DLD1 (cell line): ENCODE data around the gene TEFM.
"Not testable (repeated sequence)": the region's sequence is repeated elsewhere in the genome, so short reads cannot be mapped to it uniquely, and the experiment has no call there.

ENCODE experiments used
- in situ Hi-C: cut with HindIII; loops from 2 replicates; pipeline ENCODE4 v1.10.0; 2017; ENCODE audit warnings: low sequenced_read_pairs

TEFM gene, protein sequence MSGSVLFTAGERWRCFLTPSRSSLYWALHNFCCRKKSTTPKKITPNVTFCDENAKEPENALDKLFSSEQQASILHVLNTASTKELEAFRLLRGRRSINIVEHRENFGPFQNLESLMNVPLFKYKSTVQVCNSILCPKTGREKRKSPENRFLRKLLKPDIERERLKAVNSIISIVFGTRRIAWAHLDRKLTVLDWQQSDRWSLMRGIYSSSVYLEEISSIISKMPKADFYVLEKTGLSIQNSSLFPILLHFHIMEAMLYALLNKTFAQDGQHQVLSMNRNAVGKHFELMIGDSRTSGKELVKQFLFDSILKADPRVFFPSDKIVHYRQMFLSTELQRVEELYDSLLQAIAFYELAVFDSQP

DNA sequence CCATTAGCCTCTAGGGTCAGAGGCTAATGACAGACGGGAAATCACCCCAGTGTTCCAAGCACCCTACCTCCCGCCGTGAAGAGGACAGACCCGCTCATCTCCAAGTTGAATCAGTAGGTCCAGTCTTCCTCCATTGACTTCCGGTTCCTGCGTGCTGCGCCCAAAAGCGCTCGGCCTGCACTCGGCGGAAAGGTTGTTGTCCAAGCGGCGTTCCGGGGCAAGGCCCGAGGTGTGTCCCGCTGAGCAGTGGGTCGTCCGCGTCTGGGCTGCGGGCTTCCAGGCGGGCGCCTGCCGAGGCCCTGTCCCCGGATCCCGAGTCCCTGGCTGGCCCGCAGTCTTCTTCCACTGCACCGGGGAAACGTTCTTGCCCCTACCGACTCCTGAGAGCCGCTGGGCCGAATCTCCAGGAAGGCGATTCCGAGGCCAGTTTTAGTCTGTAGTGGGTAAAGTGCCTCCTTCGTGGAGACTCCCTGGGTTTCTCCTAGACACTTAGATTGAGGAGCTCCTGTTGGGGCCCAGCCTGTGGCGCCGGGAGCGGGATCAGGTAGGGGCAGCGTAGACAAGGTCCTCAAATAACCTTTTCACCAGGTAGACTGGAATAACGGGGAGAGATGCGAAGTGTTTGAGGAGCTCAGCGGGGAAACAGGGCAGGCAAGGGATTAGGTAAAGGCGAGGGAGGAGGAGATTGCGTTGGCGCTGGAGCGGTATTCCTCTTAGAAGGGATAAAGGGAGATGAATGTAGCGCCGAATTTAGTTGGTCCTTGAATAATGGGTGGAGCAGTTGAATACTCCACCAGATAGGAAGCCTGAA lies at the start of gene TEFM:
TEFM (minus strand) TSS at position 138 of the 811 bp plus-strand sequence; CDS start at position 98, 40 bp downstream.
- in situ Hi-C loops: no loop called here

DNA sequence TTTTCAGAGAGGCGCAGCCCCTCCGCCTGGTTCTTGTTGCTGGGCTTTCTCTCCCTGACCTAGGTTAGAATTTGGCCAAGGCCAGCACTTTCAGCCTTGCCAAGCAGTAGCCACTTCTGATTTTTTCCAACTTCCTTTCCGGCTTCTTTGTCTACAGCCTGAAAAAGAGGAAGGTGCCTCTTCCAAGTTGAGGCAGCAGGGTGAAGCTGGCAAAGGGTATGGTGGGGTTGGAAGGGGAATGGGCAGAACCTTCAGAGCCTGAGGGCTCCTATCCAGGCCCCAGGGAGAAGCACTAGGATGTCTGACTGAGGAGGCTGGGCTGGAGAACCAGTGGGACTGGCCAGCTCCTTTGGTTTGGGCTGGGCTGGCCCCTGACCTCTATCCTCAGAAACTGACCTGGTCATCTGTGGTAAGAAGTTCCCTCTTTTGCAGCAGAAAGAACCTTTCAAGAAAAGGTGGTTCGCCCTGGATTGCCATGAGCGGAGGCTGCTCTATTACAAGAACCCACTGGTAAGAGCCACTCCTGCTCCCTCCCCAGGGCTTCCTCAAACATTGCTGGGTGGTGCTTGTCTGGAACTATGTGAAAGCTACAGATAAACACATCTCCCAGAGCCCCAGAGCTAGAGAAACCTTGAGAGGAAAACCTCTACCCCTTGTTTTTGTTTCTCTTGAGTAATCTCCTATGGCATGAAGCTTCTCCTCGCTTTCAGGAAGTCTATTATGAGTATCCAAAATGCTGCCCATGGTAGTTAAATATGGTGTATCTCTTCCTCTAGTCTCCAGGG lies 48.2 kb upstream of the TEFM start:
- in situ Hi-C loops: no loop called here

DNA sequence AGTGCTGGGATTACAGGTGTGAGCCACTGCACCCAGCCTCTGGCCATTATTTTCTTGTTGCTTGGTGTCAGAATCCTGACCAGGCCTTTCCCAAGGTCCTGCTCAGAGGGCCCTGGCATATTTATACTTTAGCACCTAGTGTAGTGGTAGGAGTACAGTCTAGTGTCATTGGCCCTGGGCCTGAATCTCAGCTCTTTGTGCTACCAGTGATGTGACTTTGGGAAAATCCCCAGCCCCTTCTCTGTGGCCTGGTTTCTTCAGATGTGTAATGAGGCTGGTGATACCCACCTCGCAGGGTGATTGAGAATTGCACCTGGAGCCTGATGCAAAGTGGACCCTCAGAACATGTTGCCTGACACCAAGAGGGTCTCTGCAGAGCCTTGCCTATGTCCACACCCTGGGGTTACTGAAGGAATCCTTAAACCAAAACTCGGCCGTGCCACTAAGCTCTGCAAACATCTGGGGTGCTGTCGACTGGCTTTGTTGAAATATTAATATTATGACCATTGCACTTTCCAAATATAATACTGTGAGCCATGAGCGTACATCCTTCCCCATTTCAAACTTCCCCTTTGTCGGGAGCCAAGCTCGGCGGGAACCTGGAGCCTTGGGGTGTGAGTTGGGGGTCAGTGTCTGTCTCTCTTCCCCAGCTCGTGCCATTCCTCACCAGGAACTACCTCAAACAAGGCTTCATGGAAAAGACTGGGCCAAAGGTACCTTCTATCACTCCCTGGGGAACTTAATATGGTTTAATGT lies 46.8 kb upstream of the TEFM start:
- in situ Hi-C loops: no loop called here

DNA sequence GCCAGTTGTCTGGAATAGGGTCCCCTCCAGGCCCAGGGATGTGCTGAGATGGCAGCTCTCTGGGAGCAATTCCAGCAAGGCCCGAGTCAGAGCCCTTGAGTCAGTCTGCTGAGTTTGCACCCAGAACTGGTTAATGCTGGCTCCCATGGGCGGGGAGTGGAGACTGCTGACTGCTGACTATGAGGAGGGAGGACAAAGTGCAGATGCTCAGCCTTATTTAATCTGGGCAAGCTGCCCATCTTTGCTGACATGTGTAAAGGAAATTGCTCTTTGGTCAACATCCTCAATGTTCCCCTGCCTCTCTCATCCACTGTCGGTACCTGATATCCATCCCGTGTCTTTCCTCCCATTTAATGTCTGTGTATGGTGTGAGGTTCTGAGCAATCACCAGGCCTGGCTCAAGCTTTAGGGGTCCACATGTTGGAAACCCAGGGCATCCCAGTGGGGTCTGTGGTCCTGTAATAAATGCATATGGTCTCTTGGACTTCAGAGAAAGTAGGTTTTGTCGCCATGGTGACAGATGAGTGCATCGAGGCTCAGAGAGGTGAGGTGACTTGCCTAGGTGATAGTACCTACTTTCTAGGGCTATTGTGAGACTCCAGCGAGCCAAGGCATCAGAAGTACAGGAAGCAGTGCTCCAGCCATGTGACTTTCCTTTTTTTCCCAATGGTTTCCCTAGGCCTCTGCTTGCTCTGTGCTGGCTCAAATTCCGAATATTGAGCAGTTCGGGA lies 44.8 kb upstream of the TEFM start:
- in situ Hi-C loops: no loop called here

DNA sequence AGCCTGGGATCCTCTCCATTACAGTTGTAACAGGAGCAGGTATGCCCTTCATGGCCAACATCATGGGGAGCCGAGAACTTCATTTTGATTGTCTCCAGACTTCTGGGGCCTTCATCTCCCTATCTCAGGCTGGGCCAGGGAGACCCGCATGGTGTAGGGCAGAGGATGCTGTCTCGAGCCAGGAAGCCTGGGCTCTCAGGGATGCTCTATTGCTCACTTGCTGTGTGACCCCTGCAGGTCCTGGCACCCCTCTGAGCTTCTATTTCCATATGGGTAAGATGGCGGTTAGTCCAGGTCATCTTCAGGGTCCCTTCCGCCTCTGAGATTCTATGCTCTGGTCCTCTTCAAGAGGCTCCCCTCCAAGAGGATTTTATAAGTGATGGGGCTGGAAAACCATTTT lies 44.2 kb upstream of the TEFM start:
- in situ Hi-C loops: no loop called here

DNA sequence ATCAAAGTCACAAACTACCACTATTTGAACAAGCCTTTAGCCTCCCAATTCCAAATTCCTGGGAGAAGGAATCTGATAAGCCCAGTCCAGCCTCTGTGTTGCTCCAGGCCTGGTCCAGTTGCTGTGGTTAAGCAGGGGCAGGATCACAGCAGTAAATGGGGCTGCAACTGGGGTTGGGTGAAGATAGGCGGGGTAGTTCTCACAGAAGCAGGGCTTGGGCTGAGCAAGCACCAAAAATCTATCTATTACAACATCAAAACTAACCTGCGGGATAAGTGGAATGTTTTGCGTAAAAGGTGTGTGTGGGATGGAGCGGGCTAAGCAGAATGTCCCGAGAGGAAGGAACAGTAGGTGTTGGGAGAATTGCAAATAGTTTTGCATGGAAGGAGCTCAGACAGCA lies 41.8 kb upstream of the TEFM start:
- in situ Hi-C loops: no loop called here

DNA sequence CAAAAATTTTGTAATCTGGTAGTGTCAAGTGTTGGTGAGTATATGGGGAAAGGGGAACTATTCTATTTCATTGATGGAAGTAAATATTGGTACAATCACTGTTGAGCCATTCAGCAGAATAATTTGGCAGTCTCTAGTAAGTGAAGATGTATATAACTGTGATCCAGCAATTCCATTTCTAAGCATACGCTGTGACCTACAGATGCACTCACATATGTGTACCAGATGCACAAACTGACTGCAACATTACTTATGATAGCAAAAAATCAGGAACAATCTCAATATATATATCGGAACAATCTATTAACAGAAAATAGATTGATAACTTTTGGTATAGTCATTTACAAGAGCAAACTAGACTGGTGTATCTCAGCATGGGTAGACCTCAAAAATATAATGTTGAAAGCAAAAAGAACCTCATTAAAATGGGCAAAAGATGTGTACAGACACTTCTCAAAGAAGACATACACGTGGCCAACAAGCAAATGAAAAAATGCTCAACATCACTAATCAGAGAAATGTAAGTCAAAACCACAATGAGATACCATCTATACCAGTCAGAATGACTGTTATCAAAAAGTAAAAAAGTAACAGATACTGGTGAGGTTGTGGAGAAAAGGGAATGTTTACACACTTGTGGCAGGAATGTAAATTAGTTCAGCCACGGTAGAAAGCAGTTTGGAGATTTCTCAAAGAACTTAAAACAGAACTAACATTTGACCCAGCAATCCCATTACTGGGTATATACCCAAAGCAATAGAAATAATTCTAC lies 36.5 kb upstream of the TEFM start:
- in situ Hi-C loops: no loop called here

DNA sequence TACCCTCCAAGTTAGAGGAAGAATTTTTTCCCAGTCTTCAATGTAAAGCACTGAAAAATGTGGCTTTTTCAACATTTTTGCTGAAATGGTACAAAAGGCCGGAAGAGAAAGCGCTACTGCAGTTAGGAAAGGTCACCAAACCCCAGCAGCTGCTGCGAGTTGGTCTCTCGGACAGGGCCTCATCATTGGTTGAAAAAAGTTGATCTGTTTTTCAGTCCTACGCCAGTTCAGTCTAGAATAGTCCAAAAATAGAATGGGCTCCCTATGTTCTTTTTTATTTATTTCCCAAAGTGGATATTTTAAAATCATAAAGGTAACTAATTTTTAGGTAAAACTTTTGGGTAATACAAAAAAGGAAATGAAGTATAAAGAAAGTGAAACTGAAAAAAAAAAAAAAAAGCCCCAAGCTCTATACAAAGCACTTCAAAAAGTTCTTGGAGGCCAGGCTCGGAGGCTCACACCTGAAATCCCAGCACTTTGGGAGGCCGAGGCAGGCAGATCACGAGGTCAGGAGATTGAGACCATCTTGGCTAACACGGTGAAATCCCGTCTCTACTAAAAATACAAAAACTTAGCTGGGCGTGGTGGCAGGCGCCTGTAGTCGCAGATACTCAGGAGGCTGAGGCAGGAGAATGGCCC lies 33.1 kb upstream of the TEFM start:
- in situ Hi-C loops: no loop called here

DNA sequence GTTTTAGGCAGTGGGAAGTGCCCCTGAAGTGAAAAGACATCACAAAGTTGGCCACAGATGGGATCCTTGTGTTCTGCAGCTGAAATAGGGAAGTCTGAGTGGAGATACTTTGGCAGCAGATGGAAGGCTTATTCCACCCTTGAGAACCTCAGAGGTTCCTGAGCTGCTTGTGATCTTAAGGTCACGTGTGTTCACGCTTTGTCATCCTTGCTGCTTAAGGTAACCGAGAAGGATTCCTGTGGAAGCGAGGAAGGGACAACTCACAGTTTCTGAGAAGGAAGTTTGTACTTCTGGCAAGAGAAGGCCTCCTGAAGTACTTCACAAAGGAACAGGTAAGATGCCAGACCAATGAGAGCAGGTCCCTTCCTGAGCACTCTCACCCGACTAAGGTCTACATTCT lies 27.9 kb upstream of the TEFM start:
- in situ Hi-C loops: no loop called here

DNA sequence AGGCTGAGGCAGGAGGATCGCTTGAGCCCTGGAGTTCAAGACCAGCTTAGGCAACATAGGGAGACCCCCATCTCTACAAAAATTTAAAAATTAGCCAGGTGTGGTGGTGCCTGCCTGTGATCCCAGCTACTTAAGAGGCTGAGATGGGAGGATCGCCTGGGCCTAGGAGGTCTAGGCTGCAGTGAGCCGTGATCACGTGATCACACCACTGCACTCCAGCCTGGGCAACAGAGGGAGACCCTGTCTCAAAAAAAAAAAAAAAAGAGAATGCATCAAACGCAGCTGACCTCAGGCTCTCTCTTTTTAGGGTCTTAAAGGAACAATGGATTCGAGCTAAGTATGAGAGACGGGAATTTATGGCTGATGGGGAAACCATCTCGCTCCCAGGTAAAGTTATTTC lies 25.5 kb upstream of the TEFM start:
- in situ Hi-C loops: not testable (repeated sequence)

DNA sequence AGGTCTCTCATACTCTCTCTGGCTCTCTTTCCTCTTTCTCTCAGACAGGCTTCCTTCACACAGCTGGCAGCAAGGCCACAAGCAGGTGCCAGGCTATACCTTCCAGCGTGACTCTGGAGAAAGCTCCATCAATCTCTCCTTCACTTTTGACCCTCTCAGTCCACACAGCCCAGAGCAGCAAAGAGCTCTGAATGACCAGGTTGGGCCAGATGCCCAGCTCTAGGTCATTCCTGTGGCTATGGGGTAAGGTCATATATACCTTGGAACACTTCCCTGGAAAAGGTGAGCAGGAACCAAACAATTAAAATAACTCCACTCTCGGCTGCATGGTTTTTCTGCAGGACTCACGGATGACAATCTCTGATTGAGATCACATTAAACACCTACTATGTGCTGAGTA lies 24.5 kb upstream of the TEFM start:
- in situ Hi-C loops: no loop called here

DNA sequence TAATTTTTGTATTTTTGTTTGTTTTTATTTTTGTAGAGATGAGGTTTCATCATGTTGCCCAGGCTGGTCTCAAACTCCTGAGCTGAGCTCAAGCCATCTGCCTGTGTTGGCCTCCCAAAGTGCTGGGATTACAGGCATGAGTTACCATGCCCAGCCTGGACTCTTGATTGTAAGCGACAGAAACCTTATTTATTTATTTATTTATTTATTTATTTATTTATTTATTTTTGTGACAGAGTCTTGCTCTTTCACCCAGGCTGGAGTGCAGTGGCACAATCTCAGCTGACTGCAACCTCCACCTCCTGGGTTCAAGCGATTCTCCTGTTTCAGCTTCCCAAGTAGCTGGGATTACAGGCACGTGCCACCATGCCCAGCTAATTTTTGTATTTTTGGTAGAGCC lies 23.8 kb upstream of the TEFM start:
- in situ Hi-C loops: not testable (repeated sequence)

DNA sequence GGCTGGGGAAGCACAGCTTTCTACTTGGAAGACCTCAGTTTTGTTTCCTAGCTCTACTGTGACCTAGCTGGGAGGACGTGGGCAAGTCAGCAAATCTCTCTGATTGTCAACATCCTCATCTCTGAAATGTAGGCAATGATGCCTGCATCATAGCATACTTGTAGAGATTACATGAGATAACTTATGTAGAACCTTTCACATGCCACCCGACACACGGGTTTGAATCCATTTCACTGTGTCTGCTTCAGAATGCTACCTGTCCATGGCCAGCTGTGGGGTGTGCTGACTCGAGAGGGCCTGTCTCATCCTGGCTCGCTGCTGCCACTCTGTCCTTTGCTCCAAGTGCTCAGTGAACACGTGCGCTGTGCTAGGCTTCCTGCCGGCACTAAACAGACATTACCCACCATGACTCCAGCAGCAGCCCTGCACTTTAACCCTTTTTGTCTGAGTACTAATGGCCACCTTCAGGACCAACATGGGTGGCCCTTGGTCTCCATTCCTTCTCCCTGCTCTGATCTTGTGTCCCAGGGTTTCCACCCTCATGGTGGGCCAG lies 23.1 kb upstream of the TEFM start:
- in situ Hi-C loops: no loop called here

DNA sequence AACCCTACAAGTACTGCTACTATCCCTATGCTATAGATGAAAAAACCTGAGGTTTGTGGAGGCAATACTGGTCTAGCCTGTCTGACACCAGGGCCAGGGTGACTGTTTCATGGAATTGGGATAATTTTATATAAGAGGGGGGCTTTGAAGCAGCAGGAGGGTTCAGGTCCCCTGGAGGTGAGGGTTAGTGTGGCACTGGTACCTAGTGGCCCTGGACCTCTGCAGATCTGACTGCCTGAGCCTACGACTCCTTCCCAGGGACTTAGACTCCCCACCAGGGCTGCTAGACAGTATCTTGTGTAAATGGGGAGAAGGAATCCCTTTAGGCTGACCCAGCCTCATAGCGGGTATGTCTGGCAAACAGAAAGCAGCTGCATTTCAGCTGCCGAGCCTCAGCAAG lies 22.5 kb upstream of the TEFM start:
- in situ Hi-C loops: no loop called here

DNA sequence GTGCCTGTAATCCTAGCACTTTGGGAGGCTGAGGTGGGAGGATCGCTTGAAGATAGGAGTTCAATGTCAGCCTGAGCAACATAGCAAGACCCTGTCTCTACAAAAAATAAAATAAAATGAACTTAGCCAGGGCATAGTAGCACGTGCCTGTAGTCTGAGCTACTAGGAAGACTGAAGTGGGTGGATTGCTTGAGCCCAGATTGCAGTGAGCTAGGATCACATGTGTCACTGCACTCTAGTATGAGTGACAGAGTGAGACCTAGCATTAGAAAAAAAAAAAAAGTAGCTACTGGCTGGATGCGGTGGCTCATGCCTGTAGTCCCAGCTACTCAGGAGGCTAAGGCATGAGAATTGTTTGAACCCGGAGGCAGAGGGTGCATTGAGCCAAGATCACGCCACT lies 21.7 kb upstream of the TEFM start:
- in situ Hi-C loops: no loop called here

DNA sequence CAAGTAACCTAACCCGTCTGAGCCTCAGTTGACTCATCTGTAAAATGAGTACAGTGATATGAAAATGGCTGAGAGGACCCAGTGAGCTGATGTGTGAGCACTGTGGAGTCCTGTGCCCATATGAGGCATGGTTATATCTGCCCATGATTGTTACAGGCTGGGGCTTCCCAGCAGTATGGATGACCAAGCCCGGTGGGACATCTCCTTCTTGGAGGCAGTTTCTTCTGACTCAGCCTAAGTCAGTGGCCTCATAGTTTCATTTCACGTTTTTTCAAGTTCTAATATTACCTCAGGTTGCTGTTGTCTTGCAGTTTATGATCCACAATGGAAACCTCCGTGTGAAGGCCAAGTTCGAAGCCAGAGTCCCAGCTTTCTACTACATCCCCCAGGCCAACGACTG lies 20.5 kb upstream of the TEFM start:
- in situ Hi-C loops: no loop called here

DNA sequence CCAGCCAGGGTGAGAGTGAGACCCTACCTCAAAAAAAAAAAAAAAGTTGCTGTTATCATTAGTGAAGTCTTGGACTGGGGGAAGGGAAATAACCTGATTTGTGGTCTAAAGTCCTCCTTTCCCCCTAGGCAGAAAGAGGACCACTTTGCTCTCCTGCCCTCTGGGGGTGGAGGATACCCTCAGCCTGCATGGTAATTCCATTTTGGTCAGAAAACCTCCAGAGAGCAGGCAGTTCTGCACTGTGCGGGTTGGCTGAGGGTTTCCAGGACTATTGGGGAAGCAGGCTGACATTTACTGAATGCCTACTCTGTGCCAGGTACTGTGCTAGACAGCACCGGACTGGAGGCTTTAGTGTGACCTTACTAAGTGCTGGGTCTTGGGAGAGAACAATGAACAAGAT lies 18.3 kb upstream of the TEFM start:
- in situ Hi-C loops: no loop called here

DNA sequence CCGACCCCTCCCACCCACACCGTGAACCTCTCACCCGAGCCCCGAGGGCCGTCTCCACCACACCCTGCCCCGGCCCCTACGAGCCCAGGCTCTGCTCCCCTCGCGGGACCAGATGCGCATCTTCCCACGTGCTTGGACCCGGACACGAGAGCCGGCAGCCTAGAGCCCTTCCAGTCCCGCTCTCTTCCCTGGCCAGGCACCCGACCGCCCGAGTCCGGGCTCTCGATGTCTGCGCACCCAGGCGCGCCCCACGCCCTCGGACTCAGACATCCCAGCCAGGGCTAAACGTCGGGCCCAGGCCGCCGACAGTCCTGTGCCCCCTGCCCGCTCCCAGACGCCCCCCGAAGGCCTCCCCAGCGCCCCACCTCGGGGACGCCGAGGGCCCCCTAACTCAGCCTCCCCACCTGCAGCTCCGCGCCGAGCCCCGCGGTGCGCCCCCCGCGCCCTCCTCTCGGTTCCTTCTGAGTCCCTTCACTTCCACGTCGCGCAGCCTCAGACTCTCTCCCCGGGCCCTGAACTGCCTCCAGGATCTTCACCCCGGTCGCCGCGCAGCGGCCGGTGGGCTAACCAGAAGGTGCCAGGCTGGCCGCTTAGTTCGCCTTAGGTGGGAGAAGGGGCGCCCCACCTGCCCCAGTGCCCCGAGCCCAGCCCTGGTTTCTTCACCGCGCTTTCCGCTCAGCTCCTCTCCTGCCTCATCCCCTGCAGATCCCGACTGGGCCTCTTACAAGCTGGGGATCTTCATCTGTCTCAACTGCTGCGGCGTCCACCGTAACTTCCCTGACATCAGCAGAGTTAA lies 16.4 kb upstream of the TEFM start:
- in situ Hi-C loops: no loop called here
